Stimulated activated CD4-positive, alpha-beta T cell treated with anti-CD3 and anti-CD28 coated beads, Interleukin-2, amount 100 ng/mL, for 4 hours (primary cell): ENCODE data around the gene SESN2.

Experiments used
- DNase-seq: peaks from one replicate; pipeline ENCODE4 v3.0.0-alpha.2; 2020; ENCODE audit warnings: low read depth

SESN2 gene

DNA sequence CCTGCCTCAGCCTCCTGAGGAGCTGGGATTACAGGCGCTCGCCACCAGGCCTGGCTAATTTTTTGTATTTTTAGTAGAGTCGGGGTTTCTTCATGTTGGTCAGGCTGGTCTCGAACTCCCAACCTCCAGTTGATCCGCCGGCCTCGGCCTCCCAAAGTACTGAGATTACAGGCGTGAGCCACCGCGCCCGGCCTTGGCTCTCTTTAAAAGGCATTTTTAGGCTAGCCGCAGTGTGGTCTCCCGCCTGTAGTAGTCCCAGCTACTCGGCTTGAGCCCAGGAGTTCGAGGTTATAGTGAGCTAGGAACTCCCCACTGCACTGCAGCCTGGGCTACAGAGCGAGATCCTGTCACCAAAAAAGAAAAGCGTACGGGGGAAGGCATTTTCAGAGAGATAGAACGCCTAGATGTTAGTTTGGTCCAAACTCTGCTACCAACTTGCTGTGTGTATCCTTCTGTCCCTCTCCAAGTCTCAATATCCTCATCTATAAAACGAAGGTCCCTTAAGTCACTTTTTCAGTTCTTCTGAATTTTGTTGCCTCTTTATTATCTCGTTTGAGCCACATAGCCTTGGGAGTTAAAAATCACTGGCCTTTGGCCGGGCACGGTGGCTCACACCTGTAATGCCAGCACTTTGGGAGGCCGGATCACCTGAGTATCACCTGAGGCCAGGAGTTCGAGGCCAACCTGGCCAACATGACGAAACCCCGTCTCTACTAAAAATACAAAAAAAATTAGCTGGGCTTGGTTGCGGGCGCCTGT lies 70.3 kb downstream of the SESN2 start:
- peak; percentile 5 for DNase-seq
